ENCODE data around the gene EBNA1BP2. TPM values are rescaled to one million over a fixed set of nuclear protein-coding genes. Genes with fewer than 3 reads are reported as not detected.
A peak's percentile ranks its signal among the peaks of the same experiment; 100 is the strongest.

Gene EBNA1BP2
- total and polyA plus RNA-seq, 2 of the 13 experiments (the other 11 are each of a cell fraction or from before 2014, with no cell fraction given) = 27.1 to 102 TPM

GRCh38 chr1:43206600-43207228 lies 34.6 kb upstream of the EBNA1BP2 start (continued):
- no peak for TF ChIP-seq ZNF691 (CRISPR knock-in tag; IDR thresholded peaks at IDR 0.05; ENCODE audit: borderline replicate concordance, low read depth)
- TF ChIP-seq NFYB (CRISPR knock-in tag; IDR thresholded peaks at IDR 0.05) = no peak
- peak; percentile 63 for TF ChIP-seq GATAD2A (CRISPR knock-in tag; IDR thresholded peaks at IDR 0.05)
- no peak for TF ChIP-seq ZNF784 (CRISPR knock-in tag; IDR thresholded peaks at IDR 0.05; ENCODE audit: borderline replicate concordance)
- no peak for TF ChIP-seq GATA4 (IDR thresholded peaks at IDR 0.05; ENCODE audit: borderline replicate concordance, low read depth)
- TF ChIP-seq ELF4 (CRISPR knock-in tag; IDR thresholded peaks at IDR 0.05; ENCODE audit: borderline replicate concordance) = no peak
- 0 out of 2 replicates have a peak, but pooled peaks have one; percentile 39 for TF ChIP-seq THAP11 (CRISPR knock-in tag; IDR thresholded peaks at IDR 0.05)
- no peak; the same call in 1 of the 2 replicates for TF ChIP-seq FOXO1 (CRISPR knock-in tag; IDR thresholded peaks at IDR 0.05)
- TF ChIP-seq CREB3 (CRISPR knock-in tag; IDR thresholded peaks at IDR 0.05) = no peak
- TF ChIP-seq ZNF382 (CRISPR knock-in tag; IDR thresholded peaks at IDR 0.05; ENCODE audit: borderline replicate concordance) = no peak
- no peak for TF ChIP-seq ZNF547 (CRISPR knock-in tag; IDR thresholded peaks at IDR 0.05)
- TF ChIP-seq ZNF383 (CRISPR knock-in tag; IDR thresholded peaks at IDR 0.05; ENCODE audit: borderline replicate concordance) = no peak
- no peak for TF ChIP-seq THYN1 (CRISPR knock-in tag; IDR thresholded peaks at IDR 0.05; ENCODE audit: borderline replicate concordance, low read depth)
- TF ChIP-seq ZNF274 (CRISPR knock-in tag; IDR thresholded peaks at IDR 0.05) = no peak
- no peak for TF ChIP-seq SMC3 (IDR thresholded peaks at IDR 0.05; ENCODE audit: low read length)
- TF ChIP-seq ZNF550 (CRISPR knock-in tag; IDR thresholded peaks at IDR 0.05; ENCODE audit: borderline replicate concordance) = no peak
- TF ChIP-seq SALL1 (CRISPR knock-in tag; IDR thresholded peaks at IDR 0.05) = peak; percentile 54
- no peak for TF ChIP-seq ZBTB33 (CRISPR knock-in tag; IDR thresholded peaks at IDR 0.05)
- TF ChIP-seq ZNF335 (CRISPR knock-in tag; IDR thresholded peaks at IDR 0.05) = no peak
- no peak for TF ChIP-seq ZNF451 (CRISPR knock-in tag; IDR thresholded peaks at IDR 0.05)
- TF ChIP-seq ARNTL (CRISPR knock-in tag; IDR thresholded peaks at IDR 0.05) = no peak
- TF ChIP-seq ZNF3 (CRISPR knock-in tag; IDR thresholded peaks at IDR 0.05) = no peak
- no peak for TF ChIP-seq XBP1 (CRISPR knock-in tag; IDR thresholded peaks at IDR 0.05)
- no peak for TF ChIP-seq E2F2 (CRISPR knock-in tag; IDR thresholded peaks at IDR 0.05; ENCODE audit: borderline replicate concordance)
- TF ChIP-seq BATF2 (CRISPR knock-in tag; IDR thresholded peaks at IDR 0.05) = no peak
- no peak for TF ChIP-seq SIN3B (IDR thresholded peaks at IDR 0.05; ENCODE audit: low read length)
